Ovary (tissue), 9 donors: ENCODE results near the gene CAPN3. TPM values are rescaled to one million over a fixed set of nuclear protein-coding genes. Genes with fewer than 3 reads are reported as not detected.

Experiments
- DNase-seq, 5 donors: peaks; one replicate each; pipeline ENCODE4 v3.0.0-alpha.2; 2019 to 2020
- H3K27ac ChIP-seq, 2 donors: fragments of 200-600 bp; one replicate each; pipeline versions ENCODE4 v1.5.1 to v1.8.0; 2019 to 2022
- H3K27me3 ChIP-seq: fragments of 200-600 bp; one replicate; pipeline ENCODE4 v1.8.0; 2022
- H3K36me3 ChIP-seq: fragments of 200-600 bp; sonication (generic); one replicate; pipeline ENCODE4 v1.5.1; 2019
- H3K4me1 ChIP-seq: one replicate; pipeline ENCODE4 v1.8.1; 2013; ENCODE audit warnings: mild to moderate bottlenecking, moderate library complexity; ENCODE audit not compliant: insufficient read depth
- H3K4me3 ChIP-seq: fragments of 200-600 bp; sonication (generic); one replicate; pipeline ENCODE4 v1.5.1; 2017
- H3K9me3 ChIP-seq, 2 donors: fragments of 200-600 bp in 1 of 2; sonication (generic) in 1 of 2; one replicate each; pipeline versions ENCODE4 v1.5.1 to v1.8.1; 2013 to 2019; ENCODE audit warnings: mild to moderate bottlenecking in 1 of 2, moderate library complexity in 1 of 2
- EP300 ChIP-seq: sonication (generic); formaldehyde crosslinking; IDR thresholded peaks from one replicate; pipeline ENCODE4 v1.6.1; 2017; ENCODE audit warnings: antibody characterized with exemption
- POLR2A ChIP-seq: fragments of 450-650 bp; IDR thresholded peaks from one replicate; pipeline ENCODE4 v1.6.1; 2017; ENCODE audit warnings: antibody characterized with exemption, mild to moderate bottlenecking, moderate library complexity
- WGBS, 3 donors: extraction: QIAGEN DNeasy Blood & Tissue Kit in 1 of 3; methylation state at CpG; one replicate each; pipeline versions ENCODE4 v1.1.5 to v1.1.7; 2013 to 2017; 5-methylcytosine and 5-hydroxymethylcytosine counted together
- intact Hi-C, 4 donors: fragments of 100-400 bp; cut with DNase I; formaldehyde crosslinking; loops; one replicate each; pipeline versions ENCODE4 v1.11.0 to v1.15.1; 2022 to 2023
- polyA plus RNA-seq, 2 donors: library from polyadenylated mRNA; stranded (reverse); fragments of 200-250 nt in 1 of 2; fragments of 350-450 nt in 1 of 2; fragmentation: Illumina TruSeq in 1 of 2; extraction: RNeasy Lipid Tissue Mini Kit (QIAGEN cat#74804) in 1 of 2; gene quantifications; one replicate each; pipeline ENCODE4 v1.2.3, GENCODE V29; 2013 to 2014
- total RNA-seq, 7 donors: library from RNA; depleted of rRNA in 2 of 7; stranded (reverse); fragments of >200 nt in 2 of 7; fragmentation: NEBNext Ultra II Directional in 3 of 7; extraction: Animal tissue kit (Norgen Biotek cat#: 25700) in 3 of 7; gene quantifications; one replicate each; pipeline versions ENCODE4 v1.1.0 to v1.2.4, GENCODE V29; 2016 to 2023
- TF ChIP-seq, protein P1 (sequence below), 3 donors: fragments of 450-650 bp in 2 of 3; fragments of 200-600 bp in 1 of 3; IDR thresholded peaks; one replicate each; pipeline versions ENCODE4 v1.5.1 to v1.8.0; 2016 to 2022; ENCODE audit warnings: antibody characterized with exemption in 3 of 3, mild to moderate bottlenecking in 1 of 3
- donor health status: DM: no; HTN: no; CAD: no; lungs with moderate emphysema.
- donor health status: DM: no; HTN: no; CAD: no.
- donor health status: Bipolar disorder and iron deficiency.
- donor health status: DM: yes; HTN: yes; CAD: no.
- donor health status: DM: no; HTN: no; CAD: no.
- donor health status: DM: yes; HTN: yes; CAD: no.

Gene CAPN3
- total and polyA plus RNA-seq, 9 donors: 6.4 to 19.1 (median 8.0) TPM

DNA sequence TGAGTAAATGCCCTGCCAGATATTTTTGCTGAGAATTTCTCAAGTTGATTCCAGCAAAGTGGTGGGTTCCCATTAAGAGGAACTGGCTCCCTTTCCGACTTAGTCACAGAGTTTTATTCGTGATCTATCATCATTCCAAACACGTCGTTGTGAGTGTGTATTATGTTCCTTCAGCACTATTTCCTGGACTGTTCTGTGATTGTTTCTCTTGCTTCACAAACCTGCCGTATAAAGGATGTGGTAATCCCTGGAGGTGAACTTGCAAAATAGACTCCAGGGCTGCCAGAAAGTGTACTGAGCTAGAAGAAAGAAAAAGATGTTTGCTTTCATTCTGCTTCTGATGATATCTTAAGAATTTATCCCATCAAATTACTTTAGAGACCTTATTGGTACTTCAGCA, 14.5 kb upstream of the CAPN3 start:
- WGBS, 3 donors: 51 to 69% (median 61%) methylated on average over 5 of the region's 5 CpGs
- Histone ChIP-seq H3K36me3 (no peaks in the 10 kb centered on the region), H3K4me1 (no peaks in the 10 kb centered on the region), H3K4me3 (no peak overlapping the region), H3K9me3 (no peaks in the 10 kb centered on the region), H3K27me3 (no peaks in the 10 kb centered on the region), H3K27ac (no peak overlapping the region)
- no peak for TF ChIP-seq POLR2A
- no peak for TF ChIP-seq EP300
- TF ChIP-seq, protein P1, sequence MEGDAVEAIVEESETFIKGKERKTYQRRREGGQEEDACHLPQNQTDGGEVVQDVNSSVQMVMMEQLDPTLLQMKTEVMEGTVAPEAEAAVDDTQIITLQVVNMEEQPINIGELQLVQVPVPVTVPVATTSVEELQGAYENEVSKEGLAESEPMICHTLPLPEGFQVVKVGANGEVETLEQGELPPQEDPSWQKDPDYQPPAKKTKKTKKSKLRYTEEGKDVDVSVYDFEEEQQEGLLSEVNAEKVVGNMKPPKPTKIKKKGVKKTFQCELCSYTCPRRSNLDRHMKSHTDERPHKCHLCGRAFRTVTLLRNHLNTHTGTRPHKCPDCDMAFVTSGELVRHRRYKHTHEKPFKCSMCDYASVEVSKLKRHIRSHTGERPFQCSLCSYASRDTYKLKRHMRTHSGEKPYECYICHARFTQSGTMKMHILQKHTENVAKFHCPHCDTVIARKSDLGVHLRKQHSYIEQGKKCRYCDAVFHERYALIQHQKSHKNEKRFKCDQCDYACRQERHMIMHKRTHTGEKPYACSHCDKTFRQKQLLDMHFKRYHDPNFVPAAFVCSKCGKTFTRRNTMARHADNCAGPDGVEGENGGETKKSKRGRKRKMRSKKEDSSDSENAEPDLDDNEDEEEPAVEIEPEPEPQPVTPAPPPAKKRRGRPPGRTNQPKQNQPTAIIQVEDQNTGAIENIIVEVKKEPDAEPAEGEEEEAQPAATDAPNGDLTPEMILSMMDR (IDR thresholded peaks at IDR 0.05): no peak
- no peak for DNase-seq
- intact Hi-C loops: loop anchor here in 1 of 4 donors (5.0 kb wide), 1 partner anchor 888 kb away; no protein-coding TSS in a partner anchor

DNA sequence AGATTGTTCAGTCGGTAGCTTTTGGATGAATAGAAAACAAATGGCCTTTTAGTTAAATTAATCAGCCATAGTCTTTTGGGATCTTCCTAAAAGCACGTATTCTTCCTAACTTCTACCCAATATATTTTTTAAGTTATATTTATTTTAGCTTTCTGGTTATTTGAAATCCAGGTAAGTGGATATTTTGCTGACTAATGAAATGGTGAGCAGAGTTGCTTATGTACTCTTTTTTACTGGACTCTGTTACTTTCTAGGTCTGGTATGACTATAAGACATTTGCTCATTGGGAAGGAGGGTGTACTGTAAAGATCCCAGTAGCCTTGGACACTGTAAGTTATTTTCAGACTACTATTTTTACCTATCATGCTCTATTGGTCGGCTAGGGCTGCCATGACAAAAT, 13.8 kb upstream of the CAPN3 start:
- Histone ChIP-seq H3K36me3 (no peaks in the 10 kb centered on the region), H3K4me3 (no peak overlapping the region), H3K9me3 (no peaks in the 10 kb centered on the region), H3K27ac (no peak overlapping the region), H3K4me1 (no peaks in the 10 kb centered on the region), H3K27me3 (no peaks in the 10 kb centered on the region)
- 92 to 93% (median 93%) methylated on average over 3 of the region's 3 CpGs for WGBS, 3 donors
- no peak for TF ChIP-seq POLR2A
- no peak for TF ChIP-seq EP300
- TF ChIP-seq, protein P1 (IDR thresholded peaks at IDR 0.05): no peak
- no peak for DNase-seq
- intact Hi-C loops: loop anchor here in 1 of 4 donors (5.0 kb wide), 1 partner anchor 887 kb away; no protein-coding TSS in a partner anchor

DNA sequence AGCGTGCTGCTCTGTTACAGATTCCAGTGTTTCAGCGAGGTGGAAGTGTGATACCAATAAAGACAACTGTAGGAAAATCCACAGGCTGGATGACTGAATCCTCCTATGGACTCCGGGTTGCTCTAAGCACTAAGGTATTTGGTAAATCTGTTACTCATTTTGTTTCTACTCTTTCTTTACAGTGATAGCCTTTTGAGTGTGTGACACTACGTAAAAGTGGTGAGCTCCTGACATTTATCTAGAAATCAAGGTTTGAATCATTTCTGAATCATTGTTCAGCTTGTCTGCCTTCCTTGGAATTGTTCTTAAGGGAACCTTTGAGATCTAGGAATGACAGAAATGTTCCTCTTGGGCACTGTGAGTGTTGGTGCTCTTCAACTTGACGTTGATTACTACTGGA, 11.2 kb upstream of the CAPN3 start:
- Histone ChIP-seq H3K27ac (no peak overlapping the region), H3K4me3 (no peak overlapping the region), H3K36me3 (no peaks in the 10 kb centered on the region), H3K27me3 (no peaks in the 10 kb centered on the region), H3K4me1 (no peaks in the 10 kb centered on the region), H3K9me3 (no peaks in the 10 kb centered on the region)
- DNase-seq: no peak
- 93 to 96% (median 94%) methylated on average over 5 of the region's 5 CpGs for WGBS, 3 donors
- no peak for TF ChIP-seq POLR2A
- intact Hi-C loops: loop anchor here in 1 of 4 donors (5.0 kb wide), 1 partner anchor 884 kb away; no protein-coding TSS in a partner anchor

DNA sequence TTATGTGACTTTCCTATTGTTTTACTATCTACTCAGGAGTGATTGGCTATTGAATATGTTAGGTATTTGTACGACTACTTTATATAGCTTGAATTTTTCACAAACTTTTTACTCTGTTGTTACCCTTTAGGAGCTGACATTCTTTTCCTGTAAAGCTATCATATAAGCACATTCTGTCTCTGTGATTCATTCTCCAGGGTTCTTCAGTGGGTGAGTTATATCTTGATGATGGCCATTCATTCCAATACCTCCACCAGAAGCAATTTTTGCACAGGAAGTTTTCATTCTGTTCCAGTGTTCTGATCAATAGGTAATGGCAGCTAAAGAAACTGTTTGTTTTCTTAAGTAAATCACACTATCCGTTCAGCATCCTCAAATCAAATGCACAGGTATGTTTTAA, 10.1 kb upstream of the CAPN3 start:
- no peak for DNase-seq
- TF ChIP-seq, protein P1 (IDR thresholded peaks at IDR 0.05): no peak
- TF ChIP-seq EP300 (no peak), POLR2A (no peak)
- Histone ChIP-seq H3K9me3 (no peaks in the 10 kb centered on the region), H3K4me1 (no peaks in the 10 kb centered on the region), H3K4me3 (no peak overlapping the region), H3K36me3 (no peaks in the 10 kb centered on the region), H3K27me3 (no peaks in the 10 kb centered on the region), H3K27ac (no peak overlapping the region)
- 89% methylated on average over 2 of the region's 2 CpGs for WGBS, 3 donors
- intact Hi-C loops: loop anchor here in 1 of 4 donors (5.0 kb wide), 1 partner anchor 883 kb away; no protein-coding TSS in a partner anchor

DNA sequence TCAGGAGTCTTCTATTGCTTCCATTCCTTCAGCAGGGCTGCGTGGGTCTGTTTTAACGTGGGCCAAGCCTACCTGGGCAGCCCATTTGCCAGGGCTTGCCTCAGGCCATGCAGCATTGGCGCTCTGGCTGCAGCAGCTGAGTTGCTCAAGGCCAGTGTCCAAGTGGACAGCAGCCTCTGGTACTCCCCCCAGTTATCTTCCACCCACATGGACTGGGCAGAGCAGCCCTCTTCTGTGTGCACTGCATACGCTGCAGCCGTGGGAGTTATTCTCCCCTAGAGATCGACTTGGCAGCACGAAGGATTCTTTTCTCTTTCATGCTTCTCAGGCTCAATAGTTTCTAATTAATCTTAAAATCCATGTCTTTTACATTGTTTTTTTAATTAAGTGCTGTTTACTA, 6.9 kb upstream of the CAPN3 start:
- TF ChIP-seq POLR2A: no peak
- no peak for TF ChIP-seq EP300
- TF ChIP-seq, protein P1 (IDR thresholded peaks at IDR 0.05): no peak
- WGBS, 3 donors: 23 to 39% (median 27%) methylated on average over 7 of the region's 7 CpGs
- Histone ChIP-seq H3K27ac (no peak overlapping the region), H3K9me3 (no peaks in the 10 kb centered on the region), H3K4me3 (no peak overlapping the region), H3K4me1 (no peaks in the 10 kb centered on the region), H3K36me3 (no peaks in the 10 kb centered on the region), H3K27me3 (no peaks in the 10 kb centered on the region)
- intact Hi-C loops: no loop called here
- peak in 2 of 5 donors; percentile 8 to 40 for DNase-seq
